Measurements from ENCODE around the gene LDB2.

Gene LDB2

DNA sequence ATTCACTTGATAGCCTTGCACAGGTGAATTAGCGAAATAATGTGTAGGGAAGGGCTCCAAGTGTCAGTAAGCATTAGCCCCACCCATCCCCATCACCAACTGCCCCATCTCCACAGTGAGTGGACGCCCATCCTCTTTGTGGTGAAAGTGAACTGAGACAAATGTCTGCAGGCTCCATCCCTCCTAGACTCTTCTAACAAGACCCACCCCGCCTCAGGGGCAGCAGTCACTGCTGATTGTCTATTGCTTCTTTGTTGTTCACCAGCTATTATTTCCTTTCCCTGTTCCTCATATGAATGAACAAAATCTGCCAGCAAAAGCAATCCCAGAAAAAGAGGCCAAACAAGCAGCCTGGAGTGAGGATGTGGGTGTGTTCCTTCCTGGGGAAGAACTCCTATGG is 96.4 kb downstream of the LDB2 start:
- TF ChIP-seq CEBPB (IDR thresholded peaks at IDR 0.05) = no peak

DNA sequence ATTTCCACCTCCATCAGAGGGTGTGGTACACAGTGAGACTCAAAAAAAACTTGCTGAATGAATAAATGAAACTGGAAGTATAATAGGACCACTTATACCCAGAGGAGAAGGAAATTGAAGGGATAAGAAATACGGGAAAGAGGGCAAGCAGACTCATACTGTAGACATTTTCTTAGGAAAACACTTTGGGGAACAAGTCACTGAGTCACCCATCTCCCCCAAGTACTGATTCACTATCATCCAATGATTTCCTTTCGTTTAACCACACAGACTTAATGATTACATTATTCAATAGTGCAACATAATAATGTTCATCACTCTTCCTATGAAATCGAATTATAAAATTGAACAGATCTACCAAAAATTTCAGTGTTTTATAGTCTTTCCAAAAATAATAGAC is 97.1 kb downstream of the LDB2 start:
- no peak for TF ChIP-seq YY1 (IDR thresholded peaks at IDR 0.05; ENCODE audit: low read depth)
- TF ChIP-seq, protein P1, sequence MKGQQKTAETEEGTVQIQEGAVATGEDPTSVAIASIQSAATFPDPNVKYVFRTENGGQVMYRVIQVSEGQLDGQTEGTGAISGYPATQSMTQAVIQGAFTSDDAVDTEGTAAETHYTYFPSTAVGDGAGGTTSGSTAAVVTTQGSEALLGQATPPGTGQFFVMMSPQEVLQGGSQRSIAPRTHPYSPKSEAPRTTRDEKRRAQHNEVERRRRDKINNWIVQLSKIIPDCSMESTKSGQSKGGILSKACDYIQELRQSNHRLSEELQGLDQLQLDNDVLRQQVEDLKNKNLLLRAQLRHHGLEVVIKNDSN (IDR thresholded peaks at IDR 0.05) = no peak
- no peak for TF ChIP-seq EP300 (IDR thresholded peaks at IDR 0.05; ENCODE audit: borderline replicate concordance)
- TF ChIP-seq, protein P2, sequence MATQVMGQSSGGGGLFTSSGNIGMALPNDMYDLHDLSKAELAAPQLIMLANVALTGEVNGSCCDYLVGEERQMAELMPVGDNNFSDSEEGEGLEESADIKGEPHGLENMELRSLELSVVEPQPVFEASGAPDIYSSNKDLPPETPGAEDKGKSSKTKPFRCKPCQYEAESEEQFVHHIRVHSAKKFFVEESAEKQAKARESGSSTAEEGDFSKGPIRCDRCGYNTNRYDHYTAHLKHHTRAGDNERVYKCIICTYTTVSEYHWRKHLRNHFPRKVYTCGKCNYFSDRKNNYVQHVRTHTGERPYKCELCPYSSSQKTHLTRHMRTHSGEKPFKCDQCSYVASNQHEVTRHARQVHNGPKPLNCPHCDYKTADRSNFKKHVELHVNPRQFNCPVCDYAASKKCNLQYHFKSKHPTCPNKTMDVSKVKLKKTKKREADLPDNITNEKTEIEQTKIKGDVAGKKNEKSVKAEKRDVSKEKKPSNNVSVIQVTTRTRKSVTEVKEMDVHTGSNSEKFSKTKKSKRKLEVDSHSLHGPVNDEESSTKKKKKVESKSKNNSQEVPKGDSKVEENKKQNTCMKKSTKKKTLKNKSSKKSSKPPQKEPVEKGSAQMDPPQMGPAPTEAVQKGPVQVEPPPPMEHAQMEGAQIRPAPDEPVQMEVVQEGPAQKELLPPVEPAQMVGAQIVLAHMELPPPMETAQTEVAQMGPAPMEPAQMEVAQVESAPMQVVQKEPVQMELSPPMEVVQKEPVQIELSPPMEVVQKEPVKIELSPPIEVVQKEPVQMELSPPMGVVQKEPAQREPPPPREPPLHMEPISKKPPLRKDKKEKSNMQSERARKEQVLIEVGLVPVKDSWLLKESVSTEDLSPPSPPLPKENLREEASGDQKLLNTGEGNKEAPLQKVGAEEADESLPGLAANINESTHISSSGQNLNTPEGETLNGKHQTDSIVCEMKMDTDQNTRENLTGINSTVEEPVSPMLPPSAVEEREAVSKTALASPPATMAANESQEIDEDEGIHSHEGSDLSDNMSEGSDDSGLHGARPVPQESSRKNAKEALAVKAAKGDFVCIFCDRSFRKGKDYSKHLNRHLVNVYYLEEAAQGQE (IDR thresholded peaks at IDR 0.05; ENCODE audit: low read depth) = no peak
- no peak for TF ChIP-seq TCF12 (IDR thresholded peaks at IDR 0.05; ENCODE audit: low read depth)
- TF ChIP-seq TEAD4 (IDR thresholded peaks at IDR 0.05) = no peak
- TF ChIP-seq, protein P3, sequence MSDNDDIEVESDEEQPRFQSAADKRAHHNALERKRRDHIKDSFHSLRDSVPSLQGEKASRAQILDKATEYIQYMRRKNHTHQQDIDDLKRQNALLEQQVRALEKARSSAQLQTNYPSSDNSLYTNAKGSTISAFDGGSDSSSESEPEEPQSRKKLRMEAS (IDR thresholded peaks at IDR 0.05) = no peak
- no peak for TF ChIP-seq FOXM1 (IDR thresholded peaks at IDR 0.05; ENCODE audit: borderline replicate concordance, low read depth)
- TF ChIP-seq NFIC (IDR thresholded peaks at IDR 0.05) = no peak
- no peak for TF ChIP-seq TAF1 (IDR thresholded peaks at IDR 0.05; ENCODE audit: low read depth)
- no peak for TF ChIP-seq RAD21 (IDR thresholded peaks at IDR 0.05; ENCODE audit: low read depth)
- no peak for TF ChIP-seq CEBPB (IDR thresholded peaks at IDR 0.05)
- no peak for TF ChIP-seq CREB1 (IDR thresholded peaks at IDR 0.05; ENCODE audit: low read depth)

DNA sequence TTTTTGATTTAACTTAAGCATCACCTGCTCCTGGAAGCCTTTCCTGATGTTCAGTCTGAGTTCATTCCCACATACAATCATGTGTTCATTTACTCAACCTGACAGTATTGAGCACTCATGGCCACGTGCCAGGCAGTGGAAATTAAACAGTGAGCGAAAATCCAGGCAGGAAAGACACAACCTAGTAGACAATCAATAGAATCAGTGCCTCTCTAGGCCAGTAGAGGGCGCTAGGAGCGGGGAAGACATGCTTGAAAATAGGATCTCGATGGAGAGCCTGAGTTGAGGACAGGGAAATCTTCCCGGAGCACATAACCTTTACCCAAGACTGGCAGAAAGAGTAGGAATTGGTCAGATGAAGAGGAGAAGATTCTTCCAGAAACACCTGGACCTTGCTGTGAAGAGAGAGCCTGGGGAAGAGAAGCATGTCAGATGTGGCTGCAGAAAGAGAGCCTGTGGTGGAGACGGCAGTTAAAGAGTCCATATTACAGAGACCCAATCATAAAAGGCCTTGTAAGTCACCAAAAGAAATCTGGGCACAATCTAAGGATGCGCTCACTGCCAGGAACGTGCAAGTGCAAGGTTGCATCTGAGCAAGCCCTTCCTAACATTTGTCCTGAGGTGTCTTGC is 103.5 kb downstream of the LDB2 start:
- TF ChIP-seq RAD21 (IDR thresholded peaks at IDR 0.05; ENCODE audit: low read depth) (peak; percentile 50), TAF1 (IDR thresholded peaks at IDR 0.05; ENCODE audit: low read depth) (no peak)

DNA sequence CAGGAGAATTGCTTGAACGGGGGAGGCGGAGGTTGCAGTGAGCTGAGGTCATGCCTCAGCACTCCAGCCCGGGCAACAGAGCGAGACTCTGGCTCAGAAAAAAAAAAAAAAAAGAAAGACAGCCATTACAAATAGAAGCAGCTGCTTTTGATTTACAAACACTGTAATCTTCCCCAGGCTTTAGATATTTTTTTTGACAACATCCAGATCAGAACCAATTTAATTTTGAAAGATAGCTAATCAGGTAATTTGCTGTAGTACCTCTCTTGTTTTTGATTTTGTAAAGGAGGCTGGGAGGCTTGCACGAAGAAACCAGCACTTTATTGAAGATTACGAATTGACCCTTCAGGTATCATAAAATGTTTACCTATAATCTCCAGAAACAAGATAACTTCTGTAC is 107.0 kb downstream of the LDB2 start:
- TF ChIP-seq YY1 (IDR thresholded peaks at IDR 0.05; ENCODE audit: low read depth) (no peak), CREB1 (IDR thresholded peaks at IDR 0.05; ENCODE audit: low read depth) (no peak), ZBTB7A (IDR thresholded peaks at IDR 0.05; ENCODE audit: low read depth) (no peak), CEBPB (IDR thresholded peaks at IDR 0.05) (no peak), NFIC (IDR thresholded peaks at IDR 0.05) (no peak), EGR1 (IDR thresholded peaks at IDR 0.05) (no peak)
- TF ChIP-seq, protein P1 (IDR thresholded peaks at IDR 0.05) = no peak
- TF ChIP-seq, protein P3 (IDR thresholded peaks at IDR 0.05) = no peak

DNA sequence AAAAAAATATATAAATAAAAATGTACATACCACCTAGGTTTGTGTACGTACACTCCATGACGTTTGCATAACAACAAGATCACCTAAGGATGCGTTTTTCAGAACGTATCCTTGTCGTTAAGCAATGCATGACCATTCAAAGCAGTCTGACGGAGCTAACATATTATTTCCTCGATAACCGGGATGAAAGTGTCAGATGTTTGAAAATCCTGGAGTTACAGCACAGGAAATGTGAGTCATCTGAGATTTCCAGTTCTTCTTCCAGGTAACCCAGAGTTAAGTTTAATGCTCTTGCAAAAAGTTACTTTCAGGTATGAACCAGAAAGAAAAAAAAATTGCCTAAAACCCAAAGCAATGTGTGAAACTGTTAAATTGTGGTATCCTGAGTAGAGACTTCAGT is 107.9 kb downstream of the LDB2 start:
- TF ChIP-seq TEAD4 (IDR thresholded peaks at IDR 0.05) (no peak), EGR1 (IDR thresholded peaks at IDR 0.05) (no peak), RAD21 (IDR thresholded peaks at IDR 0.05; ENCODE audit: low read depth) (no peak), TAF1 (IDR thresholded peaks at IDR 0.05; ENCODE audit: low read depth) (no peak), NFIC (IDR thresholded peaks at IDR 0.05) (no peak), YY1 (IDR thresholded peaks at IDR 0.05; ENCODE audit: low read depth) (no peak)

DNA sequence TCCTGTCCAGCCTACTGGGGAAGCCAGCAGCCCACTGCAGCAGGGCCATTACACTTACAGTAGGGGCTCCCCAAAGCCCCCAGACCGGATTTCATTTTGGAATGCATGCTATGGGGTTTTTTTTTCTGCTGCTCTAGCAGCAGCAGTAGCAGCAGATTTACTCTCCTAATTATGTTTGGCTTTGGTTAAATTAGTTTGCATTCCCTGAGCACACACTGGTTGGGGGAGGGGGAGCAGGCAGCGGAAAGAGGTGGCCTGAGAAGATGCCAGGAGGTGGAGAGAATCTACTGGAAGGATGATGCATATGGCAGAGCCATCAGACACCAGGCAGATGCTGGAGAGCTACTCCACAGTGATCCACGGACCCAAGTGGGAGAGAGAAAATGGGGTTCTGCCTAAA is 109.6 kb downstream of the LDB2 start:
- TF ChIP-seq CEBPB (IDR thresholded peaks at IDR 0.05) (no peak), RAD21 (IDR thresholded peaks at IDR 0.05; ENCODE audit: low read depth) (no peak), NFIC (IDR thresholded peaks at IDR 0.05) (no peak), CREB1 (IDR thresholded peaks at IDR 0.05; ENCODE audit: low read depth) (no peak), EGR1 (IDR thresholded peaks at IDR 0.05) (no peak), TAF1 (IDR thresholded peaks at IDR 0.05; ENCODE audit: low read depth) (no peak), YY1 (IDR thresholded peaks at IDR 0.05; ENCODE audit: low read depth) (no peak), TCF12 (IDR thresholded peaks at IDR 0.05; ENCODE audit: low read depth) (no peak), TEAD4 (IDR thresholded peaks at IDR 0.05) (no peak)
- TF ChIP-seq, protein P3 (IDR thresholded peaks at IDR 0.05) = no peak
- TF ChIP-seq, protein P2 (IDR thresholded peaks at IDR 0.05; ENCODE audit: low read depth) = no peak
